Left lung (tissue), 10 donors: Measurements from ENCODE around the gene DIO3. TPM values are rescaled to one million over a fixed set of nuclear protein-coding genes. Genes with fewer than 3 reads are reported as not detected.
A peak's percentile ranks its signal among the peaks of the same experiment; 100 is the strongest.

ENCODE experiments used
- ATAC-seq: fragments of 200-7000 bp; cut with Tn5 transposase; one replicate; pipeline ENCODE4 v1.9.1; 2020; ENCODE audit warnings: moderate library complexity
- DNase-seq, 4 donors: peaks; one replicate each; pipeline ENCODE4 v3.0.0-alpha.2; 2013 to 2020
- H3K27ac ChIP-seq, 2 donors: fragments of 200-600 bp; sonication (generic) in 1 of 2; one replicate each; pipeline versions ENCODE4 v1.5.0 to v1.8.0; 2020 to 2021
- H3K27me3 ChIP-seq, 2 donors: fragments of 200-600 bp; sonication (generic) in 1 of 2; one replicate each; pipeline versions ENCODE4 v1.5.0 to v1.8.0; 2020 to 2021
- H3K36me3 ChIP-seq, 2 donors: fragments of 200-600 bp; sonication (generic) in 1 of 2; one replicate each; pipeline versions ENCODE4 v1.5.0 to v1.8.0; 2020 to 2021
- H3K4me1 ChIP-seq, 2 donors: fragments of 200-600 bp; one replicate each; pipeline ENCODE4 v1.8.0; 2021
- H3K4me3 ChIP-seq, 2 donors: fragments of 200-600 bp; sonication (generic) in 1 of 2; one replicate each; pipeline versions ENCODE4 v1.5.0 to v1.8.0; 2020 to 2021; ENCODE audit warnings: mild to moderate bottlenecking in 1 of 2
- H3K9me3 ChIP-seq, 2 donors: fragments of 200-600 bp; sonication (generic) in 1 of 2; one replicate each; pipeline versions ENCODE4 v1.5.0 to v1.8.0; 2020 to 2021
- CTCF ChIP-seq, 2 donors: fragments of 200-600 bp; sonication (generic) in 1 of 2; IDR thresholded peaks; one replicate each; pipeline versions ENCODE4 v1.5.0 to v1.8.0; 2021; ENCODE audit warnings: antibody characterized with exemption in 2 of 2
- intact Hi-C, 2 donors: fragments of 100-400 bp; cut with DNase I; formaldehyde crosslinking; loops; one replicate each; pipeline versions ENCODE4 v1.11.2 to v1.14.2; 2022
- polyA plus RNA-seq, 6 donors: library from polyadenylated mRNA; unstranded; fragments of 120-200 nt; gene quantifications; one replicate each; pipeline ENCODE4 v1.2.1, GENCODE V29; 2013; ENCODE audit not compliant: insufficient read length in 6 of 6
- total RNA-seq, 2 donors: library from RNA; stranded (reverse); fragmentation: NEBNext Ultra II Directional; extraction: Animal tissue kit (Norgen Biotek cat#: 25700); gene quantifications; one replicate each; pipeline ENCODE4 v1.2.1, GENCODE V29; 2021
- donor health status: DM: no; HTN: yes; CAD: no.
- donor health status: DM: no; HTN: no; CAD: no.

DIO3 gene
- total and polyA plus RNA-seq, 8 donors, result 0.16 to 0.84 (median 0.36) TPM

GRCh38 chr14:101582294-101582693, 21.0 kb downstream of the DIO3 start:
- ATAC-seq, result no peak
- no peaks in the 10 kb centered on the region for H3K4me1 ChIP-seq
- DNase-seq, result no peak
- peaks cover 0 to 22% of the 10 kb centered on the region in 2 donors for H3K27me3 ChIP-seq
- no peak overlapping the region for H3K27ac ChIP-seq
- no peak for TF ChIP-seq CTCF (IDR thresholded peaks at IDR 0.05)
- no peak overlapping the region for H3K4me3 ChIP-seq
- H3K9me3 ChIP-seq, result no peaks in the 10 kb centered on the region
- no peaks in the 10 kb centered on the region for H3K36me3 ChIP-seq
- intact Hi-C loops, result no loop called here

GRCh38 chr14:101583006-101583714, 21.9 kb downstream of the DIO3 start:
- intact Hi-C loops, result no loop called here
- no peak for ATAC-seq
- Histone ChIP-seq H3K36me3 (no peaks in the 10 kb centered on the region), H3K27ac (no peak overlapping the region), H3K9me3 (no peaks in the 10 kb centered on the region), H3K27me3 (peaks cover 0 to 21% of the 10 kb centered on the region in 2 donors), H3K4me3 (no peak overlapping the region), H3K4me1 (no peaks in the 10 kb centered on the region)
- no peak for DNase-seq
- no peak for TF ChIP-seq CTCF (IDR thresholded peaks at IDR 0.05)

- DNase-seq (no peak), ATAC-seq (no peak)
- no peaks in the 10 kb centered on the region for H3K4me1 ChIP-seq
- intact Hi-C loops, result no loop called here
- TF ChIP-seq CTCF (IDR thresholded peaks at IDR 0.05), result no peak
- H3K27me3 ChIP-seq, result peaks cover 0 to 16% of the 10 kb centered on the region in 2 donors
- H3K36me3 ChIP-seq, result no peaks in the 10 kb centered on the region
- H3K27ac ChIP-seq, result no peak overlapping the region
- H3K9me3 ChIP-seq, result no peaks in the 10 kb centered on the region
- no peak overlapping the region for H3K4me3 ChIP-seq
These were observed 22.4 kb downstream of the DIO3 start for GRCh38 chr14:101583715-101584054.

GRCh38 chr14:101584055-101584859, 23.0 kb downstream of the DIO3 start:
- H3K4me3 ChIP-seq, result peak overlapping the region in 1 of 2 donors; percentile 13

More at GRCh38 chr14:101584055-101584859, 23.0 kb downstream of the DIO3 start:
- Histone ChIP-seq H3K36me3 (no peaks in the 10 kb centered on the region), H3K27me3 (peaks cover 0 to 10% of the 10 kb centered on the region in 2 donors), H3K4me1 (no peaks in the 10 kb centered on the region), H3K9me3 (no peaks in the 10 kb centered on the region), H3K27ac (no peak overlapping the region)
- ATAC-seq (peak; percentile 25), DNase-seq (no peak)
- intact Hi-C loops, result no loop called here
- no peak for TF ChIP-seq CTCF (IDR thresholded peaks at IDR 0.05)
